Measurements from ENCODE around the gene TEX53.

Gene TEX53

DNA sequence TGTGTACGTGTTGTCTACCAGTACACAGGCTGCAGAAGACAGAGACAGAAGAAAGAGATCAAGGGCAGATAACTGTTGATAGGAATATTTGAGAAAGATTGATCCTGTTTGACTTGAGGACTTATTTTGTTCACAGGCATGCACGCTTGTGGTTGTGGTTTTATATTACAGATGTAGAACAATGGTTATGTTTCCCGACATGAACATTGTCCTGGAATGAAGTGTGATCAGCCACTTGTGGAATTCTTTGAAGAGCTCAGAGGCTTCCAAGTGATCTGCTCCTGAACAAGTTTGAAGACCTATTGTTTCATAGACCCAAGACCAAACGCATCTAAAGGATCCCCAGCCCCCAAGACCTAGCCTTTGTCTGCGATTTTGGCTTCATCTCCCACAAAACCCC lies 13.7 kb downstream of the TEX53 start:
- Histone ChIP-seq H3K79me2 (ENCODE audit: insufficient read depth, low read length) (no peaks in the 10 kb centered on the region), H3K27me3 (ENCODE audit: low read length) (no peaks in the 10 kb centered on the region), H3K4me2 (ENCODE audit: low read depth, low read length, poor library complexity, severe bottlenecking) (no peak overlapping the region), H3K36me3 (ENCODE audit: low read length) (peaks cover 9% of the 10 kb centered on the region; the same call in 1 of the 2 replicates), H3K9me3 (ENCODE audit: insufficient read depth, low read length) (no peaks in the 10 kb centered on the region), H3K9me2 (replicated peaks; ENCODE audit: insufficient read depth, low read length) (no peaks in the 10 kb centered on the region), H4K20me1 (ENCODE audit: low read depth, low read length) (no peaks in the 10 kb centered on the region), H3K27ac (ENCODE audit: low read depth, low read length) (no peak overlapping the region), H3F3A (ENCODE audit: insufficient read depth) (no peaks in the 10 kb centered on the region), H2AFZ (ENCODE audit: low read depth, low read length, severe bottlenecking) (no peak overlapping the region), H3K4me3 (ENCODE audit: insufficient read depth, low read length, poor library complexity, severe bottlenecking) (no peak overlapping the region), H3K9ac (ENCODE audit: low read length) (no peak overlapping the region)
- TF ChIP-seq, protein P1, sequence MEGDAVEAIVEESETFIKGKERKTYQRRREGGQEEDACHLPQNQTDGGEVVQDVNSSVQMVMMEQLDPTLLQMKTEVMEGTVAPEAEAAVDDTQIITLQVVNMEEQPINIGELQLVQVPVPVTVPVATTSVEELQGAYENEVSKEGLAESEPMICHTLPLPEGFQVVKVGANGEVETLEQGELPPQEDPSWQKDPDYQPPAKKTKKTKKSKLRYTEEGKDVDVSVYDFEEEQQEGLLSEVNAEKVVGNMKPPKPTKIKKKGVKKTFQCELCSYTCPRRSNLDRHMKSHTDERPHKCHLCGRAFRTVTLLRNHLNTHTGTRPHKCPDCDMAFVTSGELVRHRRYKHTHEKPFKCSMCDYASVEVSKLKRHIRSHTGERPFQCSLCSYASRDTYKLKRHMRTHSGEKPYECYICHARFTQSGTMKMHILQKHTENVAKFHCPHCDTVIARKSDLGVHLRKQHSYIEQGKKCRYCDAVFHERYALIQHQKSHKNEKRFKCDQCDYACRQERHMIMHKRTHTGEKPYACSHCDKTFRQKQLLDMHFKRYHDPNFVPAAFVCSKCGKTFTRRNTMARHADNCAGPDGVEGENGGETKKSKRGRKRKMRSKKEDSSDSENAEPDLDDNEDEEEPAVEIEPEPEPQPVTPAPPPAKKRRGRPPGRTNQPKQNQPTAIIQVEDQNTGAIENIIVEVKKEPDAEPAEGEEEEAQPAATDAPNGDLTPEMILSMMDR (IDR thresholded peaks at IDR 0.05; ENCODE audit: insufficient read depth, low read length, poor library complexity, severe bottlenecking), result no peak
- no peak for TF ChIP-seq EZH2phosphoT487 (conservative IDR thresholded peaks at IDR 0.05; ENCODE audit: low read length)

DNA sequence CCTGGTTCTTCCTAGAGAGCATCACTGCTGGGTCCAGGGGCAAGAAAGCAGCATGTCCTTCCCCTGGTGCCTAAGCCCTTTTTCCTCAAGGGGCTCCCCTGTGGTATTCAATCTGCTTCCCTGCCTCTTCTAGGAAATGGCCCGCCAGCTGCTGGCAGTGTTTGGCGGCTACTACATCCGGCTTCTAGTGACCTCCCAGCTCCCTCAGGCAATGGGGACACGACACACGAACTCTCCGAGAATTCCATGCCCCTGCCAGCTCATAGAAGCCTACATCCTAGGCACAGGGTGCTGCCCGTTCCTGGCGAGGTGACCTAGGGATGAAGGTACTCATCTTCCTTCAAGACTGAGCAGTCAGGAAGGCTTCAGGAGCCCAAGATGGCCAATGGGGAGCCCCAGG lies 14.6 kb downstream of the TEX53 start:
- H3K36me3 ChIP-seq (ENCODE audit: low read length), result peaks cover 9% of the 10 kb centered on the region; the same call in 1 of the 2 replicates
- TF ChIP-seq, protein P1 (IDR thresholded peaks at IDR 0.05; ENCODE audit: insufficient read depth, low read length, poor library complexity, severe bottlenecking), result no peak
- no peak for TF ChIP-seq EZH2phosphoT487 (conservative IDR thresholded peaks at IDR 0.05; ENCODE audit: low read length)

DNA sequence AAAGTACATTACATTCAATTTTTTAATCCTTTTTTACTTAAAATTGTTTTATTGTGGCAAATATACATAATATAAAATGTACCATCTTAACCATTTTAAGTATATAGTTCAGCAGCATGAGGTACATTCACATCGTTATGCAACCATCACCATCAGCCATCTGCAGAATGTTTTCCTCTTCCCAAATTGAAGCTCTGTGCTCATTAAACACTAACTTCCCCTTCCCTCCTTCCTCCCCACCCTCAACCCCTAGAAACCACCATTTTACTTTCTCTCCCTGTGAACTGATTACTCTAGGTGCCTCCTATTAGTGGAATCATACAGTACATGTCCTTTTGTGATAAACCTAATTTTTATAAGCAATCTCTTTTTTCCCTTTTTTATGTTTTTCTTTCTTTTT lies 15.6 kb downstream of the TEX53 start:
- Histone ChIP-seq H3K79me2 (ENCODE audit: insufficient read depth, low read length) (no peaks in the 10 kb centered on the region), H3K4me3 (ENCODE audit: insufficient read depth, low read length, poor library complexity, severe bottlenecking) (no peak overlapping the region), H3K9ac (ENCODE audit: low read length) (no peak overlapping the region), H2AFZ (ENCODE audit: low read depth, low read length, severe bottlenecking) (no peak overlapping the region), H3K36me3 (ENCODE audit: low read length) (0 out of 2 replicates have a peak, but pooled peaks cover 5% of the 10 kb centered on the region), H3K9me3 (ENCODE audit: insufficient read depth, low read length) (no peaks in the 10 kb centered on the region), H3K27ac (ENCODE audit: low read depth, low read length) (no peak overlapping the region), H3F3A (ENCODE audit: insufficient read depth) (no peaks in the 10 kb centered on the region), H3K4me2 (ENCODE audit: low read depth, low read length, poor library complexity, severe bottlenecking) (no peak overlapping the region), H3K27me3 (ENCODE audit: low read length) (no peaks in the 10 kb centered on the region), H4K20me1 (ENCODE audit: low read depth, low read length) (no peaks in the 10 kb centered on the region), H3K9me2 (replicated peaks; ENCODE audit: insufficient read depth, low read length) (no peaks in the 10 kb centered on the region)
- TF ChIP-seq EZH2phosphoT487 (conservative IDR thresholded peaks at IDR 0.05; ENCODE audit: low read length), result no peak
- TF ChIP-seq, protein P1 (IDR thresholded peaks at IDR 0.05; ENCODE audit: insufficient read depth, low read length, poor library complexity, severe bottlenecking), result no peak

More for the DNA sequence above, 14.6 kb downstream of the TEX53 start:
- H3K9me2 ChIP-seq (replicated peaks; ENCODE audit: insufficient read depth, low read length), result no peaks in the 10 kb centered on the region
- no peak overlapping the region for H3K27ac ChIP-seq (ENCODE audit: low read depth, low read length)
- H3F3A ChIP-seq (ENCODE audit: insufficient read depth), result no peaks in the 10 kb centered on the region
- no peak overlapping the region for H3K4me3 ChIP-seq (ENCODE audit: insufficient read depth, low read length, poor library complexity, severe bottlenecking)
- H3K4me2 ChIP-seq (ENCODE audit: low read depth, low read length, poor library complexity, severe bottlenecking), result no peak overlapping the region
- no peaks in the 10 kb centered on the region for H3K9me3 ChIP-seq (ENCODE audit: insufficient read depth, low read length)
- H3K79me2 ChIP-seq (ENCODE audit: insufficient read depth, low read length), result no peaks in the 10 kb centered on the region
- H3K9ac ChIP-seq (ENCODE audit: low read length), result no peak overlapping the region
- H4K20me1 ChIP-seq (ENCODE audit: low read depth, low read length), result no peaks in the 10 kb centered on the region
- H3K27me3 ChIP-seq (ENCODE audit: low read length), result no peaks in the 10 kb centered on the region
- H2AFZ ChIP-seq (ENCODE audit: low read depth, low read length, severe bottlenecking), result no peak overlapping the region

Measured in SU-DHL-6 (cell line).